ENCODE results near the gene DNPH1.

DNPH1 gene

DNA sequence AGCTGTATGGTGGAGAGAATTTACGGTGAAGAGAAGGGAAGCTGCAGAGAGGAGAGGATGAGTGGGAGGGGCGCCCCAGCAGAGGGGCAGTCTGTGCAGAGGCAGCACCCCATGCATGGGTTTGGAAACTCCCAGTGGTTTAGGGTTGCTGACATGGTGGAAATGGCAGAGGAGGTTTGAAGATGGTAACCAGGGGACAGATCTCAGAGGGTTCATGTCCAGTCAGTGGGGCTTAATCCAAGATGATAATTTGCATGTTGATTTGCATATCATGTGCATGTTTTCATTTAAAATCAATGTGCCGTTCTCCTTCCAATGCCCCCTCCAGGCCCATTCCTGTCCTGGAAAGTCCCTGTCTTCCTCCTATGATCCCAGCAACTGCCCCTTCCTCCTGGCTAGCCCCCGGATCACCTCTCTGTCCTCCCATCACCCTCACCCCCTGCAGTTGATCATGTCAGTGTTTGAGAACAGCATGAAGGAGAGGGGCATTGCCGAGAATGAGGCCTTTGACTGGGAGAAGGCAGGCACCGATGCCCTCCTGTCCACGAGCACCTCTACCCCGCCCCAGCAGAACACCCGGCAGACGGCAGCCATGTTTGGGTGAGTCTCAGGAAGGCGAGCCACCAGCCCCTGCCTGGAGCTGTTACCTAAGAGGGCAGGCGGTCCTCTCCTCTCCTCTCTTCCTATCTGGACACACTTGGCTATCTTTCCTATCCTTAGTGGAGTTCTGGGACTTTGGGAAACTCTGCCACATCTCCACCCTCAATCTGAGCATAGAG, 28.3 kb upstream of the DNPH1 start:
- TF ChIP-seq, protein P1, sequence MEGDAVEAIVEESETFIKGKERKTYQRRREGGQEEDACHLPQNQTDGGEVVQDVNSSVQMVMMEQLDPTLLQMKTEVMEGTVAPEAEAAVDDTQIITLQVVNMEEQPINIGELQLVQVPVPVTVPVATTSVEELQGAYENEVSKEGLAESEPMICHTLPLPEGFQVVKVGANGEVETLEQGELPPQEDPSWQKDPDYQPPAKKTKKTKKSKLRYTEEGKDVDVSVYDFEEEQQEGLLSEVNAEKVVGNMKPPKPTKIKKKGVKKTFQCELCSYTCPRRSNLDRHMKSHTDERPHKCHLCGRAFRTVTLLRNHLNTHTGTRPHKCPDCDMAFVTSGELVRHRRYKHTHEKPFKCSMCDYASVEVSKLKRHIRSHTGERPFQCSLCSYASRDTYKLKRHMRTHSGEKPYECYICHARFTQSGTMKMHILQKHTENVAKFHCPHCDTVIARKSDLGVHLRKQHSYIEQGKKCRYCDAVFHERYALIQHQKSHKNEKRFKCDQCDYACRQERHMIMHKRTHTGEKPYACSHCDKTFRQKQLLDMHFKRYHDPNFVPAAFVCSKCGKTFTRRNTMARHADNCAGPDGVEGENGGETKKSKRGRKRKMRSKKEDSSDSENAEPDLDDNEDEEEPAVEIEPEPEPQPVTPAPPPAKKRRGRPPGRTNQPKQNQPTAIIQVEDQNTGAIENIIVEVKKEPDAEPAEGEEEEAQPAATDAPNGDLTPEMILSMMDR (IDR thresholded peaks at IDR 0.05; ENCODE audit: low read depth, low read length, missing control alignments) = no peak
- DNase-seq (ENCODE audit: low read depth) = no peak
- H3K4me3 ChIP-seq (ENCODE audit: low read depth, low read length) = no peak overlapping the region

DNA sequence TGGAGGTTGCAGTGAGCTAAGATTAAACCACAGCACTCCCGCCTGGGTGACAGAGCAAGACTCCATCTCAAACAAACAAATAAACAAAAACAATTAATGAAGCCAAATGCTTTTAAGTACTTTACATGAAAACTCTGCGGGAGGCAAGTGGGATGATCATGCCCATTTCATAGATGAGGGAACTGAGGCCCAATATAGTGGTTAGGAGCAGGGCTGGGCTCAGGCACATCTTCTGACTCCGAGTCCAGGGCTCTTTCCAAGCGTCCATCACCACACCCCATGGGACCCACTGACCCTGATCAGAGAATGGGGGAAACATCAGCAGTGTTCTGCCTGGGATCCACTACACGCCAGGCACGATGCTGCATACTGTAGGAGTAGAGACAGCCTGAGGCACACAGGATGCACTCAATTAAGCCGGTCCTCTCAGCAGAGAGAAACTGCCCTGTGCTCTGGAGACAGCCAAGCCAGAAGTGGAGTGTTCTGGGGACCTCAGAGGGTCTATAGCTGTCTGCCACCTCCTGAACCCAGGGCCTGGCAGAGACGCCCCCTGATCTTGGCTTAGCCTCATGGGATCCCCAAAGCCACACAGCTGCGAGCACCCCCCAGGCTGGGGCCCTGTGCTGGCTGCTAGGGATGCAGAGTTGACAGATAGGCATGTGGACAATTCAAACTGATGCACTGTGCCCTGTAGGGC, 27.5 kb upstream of the DNPH1 start:
- no peak overlapping the region for H3K4me3 ChIP-seq (ENCODE audit: low read depth, low read length)
- no peak for DNase-seq (ENCODE audit: low read depth)
- TF ChIP-seq, protein P1 (IDR thresholded peaks at IDR 0.05; ENCODE audit: low read depth, low read length, missing control alignments) = no peak

DNA sequence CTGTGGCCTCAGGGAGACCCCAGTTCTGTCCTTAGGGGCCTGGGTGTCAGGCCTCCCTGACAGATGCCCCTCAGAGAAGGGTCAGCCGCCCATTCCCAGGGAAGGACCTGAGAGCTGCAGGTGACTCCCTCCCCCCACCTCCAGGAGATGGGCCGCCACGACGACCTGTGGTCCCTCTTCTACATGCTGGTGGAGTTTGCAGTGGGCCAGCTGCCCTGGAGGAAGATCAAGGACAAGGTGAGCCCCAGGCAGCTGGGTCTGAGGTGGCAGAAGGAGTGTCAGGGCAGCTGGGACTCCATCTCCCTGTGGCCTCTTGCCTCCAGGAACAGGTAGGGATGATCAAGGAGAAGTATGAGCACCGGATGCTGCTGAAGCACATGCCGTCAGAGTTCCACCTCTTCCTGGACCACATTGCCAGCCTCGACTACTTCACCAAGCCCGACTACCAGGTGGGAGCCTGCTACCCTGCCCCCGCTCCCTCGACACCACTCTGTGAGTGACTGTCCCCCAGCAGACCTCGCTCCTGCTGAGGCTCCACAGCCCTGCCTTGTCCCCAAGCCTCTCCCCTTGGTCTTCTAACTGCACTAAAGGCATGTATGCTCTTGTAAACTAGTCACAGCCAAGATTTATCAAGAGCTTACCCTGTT, 26.2 kb upstream of the DNPH1 start:
- DNase-seq (ENCODE audit: low read depth) = no peak
- H3K4me3 ChIP-seq (ENCODE audit: low read depth, low read length) = no peak overlapping the region
- TF ChIP-seq, protein P1 (IDR thresholded peaks at IDR 0.05; ENCODE audit: low read depth, low read length, missing control alignments) = no peak

DNA sequence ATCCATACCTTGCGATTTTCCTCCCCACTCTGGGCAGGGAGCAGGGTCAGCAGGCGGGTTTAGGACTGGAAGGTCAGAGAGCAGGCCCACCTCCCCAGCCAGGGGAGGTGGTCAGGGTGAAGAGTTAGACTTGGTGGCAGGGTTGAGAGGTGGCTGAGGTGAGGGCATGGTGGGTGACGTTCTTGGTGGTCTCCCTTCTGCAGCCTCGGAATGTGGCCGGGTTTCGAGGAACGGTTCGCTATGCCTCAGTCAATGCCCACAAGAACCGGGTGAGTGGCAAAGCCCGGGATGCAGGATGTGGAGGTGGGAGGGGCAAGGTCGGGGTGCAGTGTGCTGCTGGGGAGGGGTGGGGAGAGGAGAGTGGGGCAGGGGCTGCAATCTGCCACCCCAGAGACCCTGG, 25.6 kb upstream of the DNPH1 start:
- no peak for DNase-seq (ENCODE audit: low read depth)
- no peak overlapping the region for H3K4me3 ChIP-seq (ENCODE audit: low read depth, low read length)
- TF ChIP-seq, protein P1 (IDR thresholded peaks at IDR 0.05; ENCODE audit: low read depth, low read length, missing control alignments) = no peak

DNA sequence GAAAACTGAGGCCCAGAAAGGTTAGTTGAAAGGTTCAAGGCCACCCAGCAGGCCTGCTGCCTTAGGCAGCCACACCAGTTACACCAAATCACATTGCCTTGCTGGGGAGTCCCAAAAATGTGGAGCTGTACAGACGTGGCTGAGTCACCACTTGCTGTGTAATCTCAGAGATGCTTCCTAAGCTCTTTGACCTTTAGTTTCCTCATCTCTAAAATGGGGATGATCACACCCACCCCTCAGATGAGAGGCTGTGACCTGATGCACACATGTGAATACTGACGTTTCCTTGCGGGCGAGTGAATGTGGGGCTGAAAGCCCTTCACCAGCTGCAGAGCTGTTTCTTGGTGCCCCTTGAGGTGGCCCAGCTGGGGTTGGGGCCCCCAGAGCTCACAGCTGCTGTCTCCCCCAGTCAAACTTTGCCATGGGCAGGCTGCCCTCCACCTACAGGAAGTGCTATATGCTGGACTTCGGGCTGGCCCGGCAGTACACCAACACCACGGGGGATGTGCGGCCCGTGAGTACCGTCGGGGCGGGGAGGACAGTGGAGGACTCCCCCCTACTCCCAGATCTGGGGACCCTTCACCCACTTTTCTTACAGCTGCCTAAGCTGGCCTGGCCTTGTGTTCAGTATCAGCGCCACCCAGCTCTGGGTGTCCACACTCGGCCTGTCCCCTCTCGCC, 25.0 kb upstream of the DNPH1 start:
- H3K4me3 ChIP-seq (ENCODE audit: low read depth, low read length) = no peak overlapping the region
- TF ChIP-seq, protein P1 (IDR thresholded peaks at IDR 0.05; ENCODE audit: low read depth, low read length, missing control alignments) = no peak
- DNase-seq (ENCODE audit: low read depth) = no peak

DNA sequence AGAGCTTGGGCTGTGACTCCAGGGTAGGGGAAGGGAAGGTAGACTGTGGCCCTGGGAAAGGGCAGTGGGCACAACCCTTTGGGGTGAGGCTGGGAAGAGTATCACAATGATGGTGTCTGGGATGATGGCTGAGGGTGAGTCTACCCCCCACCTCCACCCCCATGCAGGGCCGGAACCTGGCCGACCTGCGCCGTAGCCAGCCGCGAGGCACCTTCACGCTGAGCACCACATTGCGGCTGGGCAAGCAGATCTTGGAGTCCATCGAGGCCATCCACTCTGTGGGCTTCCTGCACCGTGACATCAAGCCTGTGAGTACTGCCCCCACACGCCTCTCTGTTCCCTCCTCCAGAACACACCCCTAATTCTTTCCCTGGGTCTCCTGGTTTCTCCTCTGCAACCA, 24.1 kb upstream of the DNPH1 start:
- TF ChIP-seq, protein P1 (IDR thresholded peaks at IDR 0.05; ENCODE audit: low read depth, low read length, missing control alignments) = no peak
- DNase-seq (ENCODE audit: low read depth) = no peak
- H3K4me3 ChIP-seq (ENCODE audit: low read depth, low read length) = no peak overlapping the region
